IMR-90 (cell line): ENCODE measurements around the gene ERBB4. TPM values are rescaled to one million over a fixed set of nuclear protein-coding genes. Genes with fewer than 3 reads are reported as not detected.

ENCODE experiments used
- ATAC-seq: fragments of 200-7000 bp; cut with Tn5 transposase; 2 replicates; pipeline ENCODE4 v1.9.1; 2020; ENCODE audit warnings: low read depth, mild to moderate bottlenecking, moderate library complexity
- BruUV-seq: library from RNA; stranded (reverse); fragments of 400-500 nt; replicated peaks from 2 replicates; lab custom pipeline; 2021; lab: Mats Ljungman, UMichigan
- CTCF ChIA-PET: fragments of 300-600 bp; formaldehyde crosslinking; extraction: SDS; loops from one replicate; lab custom pipeline; 2021; ENCODE audit warnings: antibody characterized with exemption; lab: Yijun Ruan, JAX
- POLR2A ChIA-PET: fragments of 300-600 bp; sonication (Branson Sonifier 250); formaldehyde crosslinking; loops from one replicate; lab custom pipeline; 2022; ENCODE audit warnings: antibody characterized with exemption; ENCODE audit not compliant: unreplicated experiment; lab: Charles Lee
- DNase-seq: peaks from one replicate; pipeline ENCODE4 v3.0.0; 2013
- H2AFZ ChIP-seq: replicated peaks from 2 replicates; pipeline ENCODE3; 2013; ENCODE audit warnings: low read length, mild to moderate bottlenecking; ENCODE audit not compliant: poor library complexity
- H2AK5ac ChIP-seq: 2 replicates; pipeline ENCODE4 v1.6.1; 2013; ENCODE audit warnings: low read depth, low read length, inconsistent platforms
- H2AK9ac ChIP-seq: replicated peaks from 2 replicates; pipeline ENCODE3; 2013; ENCODE audit warnings: mild to moderate bottlenecking, low read depth, low read length, moderate library complexity; ENCODE audit not compliant: poor library complexity
- H2BK120ac ChIP-seq: 2 replicates; pipeline ENCODE4 v1.6.1; 2013; ENCODE audit warnings: low read depth, low read length, inconsistent platforms
- H2BK15ac ChIP-seq: 3 replicates; pipeline ENCODE4 v1.6.1; 2013; ENCODE audit warnings: low read depth, low read length, inconsistent platforms
- H2BK20ac ChIP-seq: 2 replicates; pipeline ENCODE4 v1.6.1; 2013; ENCODE audit warnings: low read depth, mild to moderate bottlenecking, inconsistent platforms, low read length, moderate library complexity
- H2BK5ac ChIP-seq: 2 replicates; pipeline ENCODE4 v1.6.1; 2013; ENCODE audit warnings: mild to moderate bottlenecking, low read depth, low read length, inconsistent platforms; ENCODE audit not compliant: poor library complexity, severe bottlenecking
- H3K14ac ChIP-seq: replicated peaks from 2 replicates; pipeline ENCODE4 v1.6.1; 2013; ENCODE audit warnings: low read depth, low read length, inconsistent platforms
- H3K18ac ChIP-seq: 2 replicates; pipeline ENCODE4 v1.6.1; 2013; ENCODE audit warnings: low read depth, low read length, control low read depth
- H3K23ac ChIP-seq: 2 replicates; pipeline ENCODE4 v1.6.1; 2013; ENCODE audit warnings: low read depth, low read length, inconsistent platforms
- H3K27ac ChIP-seq: 2 replicates; pipeline ENCODE4 v1.5.1; 2013; ENCODE audit warnings: mild to moderate bottlenecking, control low read depth, low read length; ENCODE audit not compliant: insufficient read depth
- H3K27me3 ChIP-seq: 2 replicates; pipeline ENCODE4 v1.6.1; 2013; ENCODE audit warnings: low read length; ENCODE audit not compliant: control insufficient read depth, insufficient read depth
- H3K36me3 ChIP-seq: 2 replicates; pipeline ENCODE4 v1.6.1; 2013; ENCODE audit warnings: low read length, mixed read lengths; ENCODE audit not compliant: control insufficient read depth, insufficient read depth
- H3K4ac ChIP-seq: 2 replicates; pipeline ENCODE4 v1.6.1; 2013; ENCODE audit warnings: low read depth, low read length, inconsistent platforms
- H3K4me1 ChIP-seq: 2 replicates; pipeline ENCODE4 v1.6.1; 2013; ENCODE audit warnings: low read length, mixed read lengths; ENCODE audit not compliant: control insufficient read depth, insufficient read depth
- H3K4me2 ChIP-seq: 2 replicates; pipeline ENCODE4 v1.6.1; 2013; ENCODE audit warnings: low read depth, mild to moderate bottlenecking, control low read depth, low read length, moderate library complexity
- H3K4me3 ChIP-seq: 2 replicates; pipeline ENCODE4 v1.5.1; 2013; ENCODE audit warnings: low read depth, mild to moderate bottlenecking, control low read depth, low read length, moderate library complexity; ENCODE audit not compliant: insufficient read depth
- H3K56ac ChIP-seq: 2 replicates; pipeline ENCODE4 v1.6.1; 2013; ENCODE audit warnings: low read length, inconsistent platforms; ENCODE audit not compliant: insufficient read depth; ENCODE audit errors: extremely low read depth
- H3K79me1 ChIP-seq, 2 experiments: 2 replicates each; pipeline ENCODE4 v1.6.1; 2013; ENCODE audit warnings: low read length in 2 of 2, inconsistent platforms in 1 of 2, low read depth in 1 of 2
- H3K9ac ChIP-seq: 2 replicates; pipeline ENCODE4 v1.6.1; 2013; ENCODE audit warnings: low read depth, low read length, control low read depth
- H3K9me1 ChIP-seq: 2 replicates; pipeline ENCODE4 v1.6.1; 2013; ENCODE audit warnings: low read length, inconsistent platforms; ENCODE audit not compliant: insufficient read depth
- H3K9me3 ChIP-seq: 2 replicates; pipeline ENCODE4 v1.6.1; 2013; ENCODE audit warnings: low read length; ENCODE audit not compliant: control insufficient read depth, insufficient read depth
- H4K20me1 ChIP-seq: 2 replicates; pipeline ENCODE4 v1.6.1; 2013; ENCODE audit warnings: low read length, inconsistent platforms; ENCODE audit not compliant: insufficient read depth
- H4K5ac ChIP-seq: 2 replicates; pipeline ENCODE4 v1.6.1; 2013; ENCODE audit warnings: mild to moderate bottlenecking, low read depth, low read length, control low read depth
- H4K8ac ChIP-seq, 2 experiments: 2 replicates each; pipeline ENCODE4 v1.6.1; 2013; ENCODE audit warnings: low read depth in 2 of 2, low read length in 2 of 2, control low read depth in 1 of 2, inconsistent platforms in 1 of 2
- H4K91ac ChIP-seq: 2 replicates; pipeline ENCODE4 v1.6.1; 2013; ENCODE audit warnings: low read depth, low read length, inconsistent platforms; ENCODE audit not compliant: insufficient read depth
- CEBPB ChIP-seq: IDR thresholded peaks from 2 replicates; pipeline ENCODE4 v1.6.1; 2012; ENCODE audit warnings: low read depth, low read length, improper control_type of control experiment
- WGBS, 2 experiments: methylation state at CpG; one replicate each; pipeline versions ENCODE4 v1.1.5 to v1.1.7; 2013; ENCODE audit warnings: missing lambda C conversion rate in 2 of 2; ENCODE audit not compliant: insufficient read length in 1 of 2; ENCODE audit errors: extremely low coverage in 2 of 2; 5-methylcytosine and 5-hydroxymethylcytosine counted together
- dilution Hi-C: fragments of 300-500 bp; cut with HindIII; formaldehyde crosslinking; loops from one replicate; pipeline ENCODE4 v1.14.3; 2018; ENCODE audit warnings: low sequenced_read_pairs; ENCODE audit not compliant: unreplicated experiment
- in situ Hi-C: fragments of 300-500 bp; cut with MboI; formaldehyde crosslinking; loops from 3 replicates; pipeline ENCODE4 v1.14.3; 2019; ENCODE audit warnings: low sequenced_read_pairs, inconsistent platforms, mixed read lengths
- intact Hi-C: fragments of 100-400 bp; cut with micrococcal nuclease; formaldehyde crosslinking; loops from 2 replicates; pipeline ENCODE4 v1.10.0; 2022
- polyA plus RNA-seq, 3 experiments: library from polyadenylated mRNA; depleted of rRNA; stranded (reverse); fragments of >200 nt; gene quantifications; 2 replicates each; pipeline ENCODE4 v1.2.3, GENCODE V29; 2012; ENCODE audit warnings: low replicate concordance in 1 of 3
- total RNA-seq: library from RNA; depleted of rRNA; stranded (reverse); fragments of >200 nt; gene quantifications from 2 replicates; pipeline ENCODE4 v1.2.3, GENCODE V29; 2012

ERBB4 gene
- total and polyA plus RNA-seq, 2 of the 4 experiments (the other 2 are of a cell fraction), result not detected

DNA sequence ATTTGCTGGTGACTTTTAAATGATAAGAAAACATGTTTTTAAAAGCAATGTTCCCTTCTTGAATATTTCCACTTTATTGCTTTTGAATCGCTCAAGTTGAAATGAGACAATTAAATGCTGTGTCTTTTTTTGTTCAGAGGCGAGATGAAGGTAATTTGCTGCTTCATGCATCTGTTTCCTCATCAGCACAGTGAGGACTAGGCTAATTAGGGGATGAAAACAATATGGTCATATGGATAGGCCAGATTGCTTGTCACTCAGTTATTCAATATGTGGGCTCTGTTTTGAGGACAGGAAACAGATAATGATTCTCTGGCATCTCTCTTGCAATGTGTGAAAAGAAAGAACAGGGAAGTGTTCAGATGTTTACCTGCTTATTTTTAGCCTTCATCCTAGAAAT is 61.0 kb downstream of the ERBB4 start:
- DNase-seq, result no peak
- no peak overlapping the region for H2AK5ac ChIP-seq
- no peaks in the 10 kb centered on the region for H3K9me1 ChIP-seq
- no peaks in the 10 kb centered on the region for H3K79me1 ChIP-seq
- H2BK20ac ChIP-seq, result no peak overlapping the region
- no TSS peak for BruUV-seq
- H3K56ac ChIP-seq, result no peak overlapping the region
- H2BK15ac ChIP-seq, result no peak overlapping the region
- H2AFZ ChIP-seq, result no peak overlapping the region
- no peak overlapping the region for H3K18ac ChIP-seq
- ChIA-PET CTCF (interaction anchor here (0.6 kb wide), 1 partner anchor 1322 kb away, joined by 4 read pairs; no protein-coding TSS in a partner anchor), POLR2A (no interaction called here)
- no peak overlapping the region for H3K4ac ChIP-seq
- in situ Hi-C loops (no loop called here), intact Hi-C loops (no loop called here), dilution Hi-C loops (no loop called here)
- H3K4me2 ChIP-seq, result no peak overlapping the region
- no peak overlapping the region for H3K9ac ChIP-seq
- H3K14ac ChIP-seq, result no peak overlapping the region
- H4K20me1 ChIP-seq, result no peaks in the 10 kb centered on the region
- H4K8ac ChIP-seq, result no peak overlapping the region
- no peak overlapping the region for H2BK5ac ChIP-seq
- no peak overlapping the region for H3K23ac ChIP-seq
- H4K5ac ChIP-seq, result no peak overlapping the region
- H4K91ac ChIP-seq, result no peak overlapping the region
- no peak overlapping the region for H3K4me3 ChIP-seq
- no peaks in the 10 kb centered on the region for H3K9me3 ChIP-seq
- no peaks in the 10 kb centered on the region for H3K36me3 ChIP-seq
- no peak overlapping the region for H3K27ac ChIP-seq
- H2AK9ac ChIP-seq, result no peak overlapping the region
- no CpG with 5 or more reads among the region's 2 CpGs for WGBS, 2 experiments
- H2BK120ac ChIP-seq, result no peak overlapping the region
- ATAC-seq, result no peak
- no peak for TF ChIP-seq CEBPB
- no peaks in the 10 kb centered on the region for H3K4me1 ChIP-seq
- H3K27me3 ChIP-seq, result no peaks in the 10 kb centered on the region
